Regular cardiac myocyte (primary cell): Measurements from ENCODE around the gene ITGB1BP1. TPM values are rescaled to one million over a fixed set of nuclear protein-coding genes. Genes with fewer than 3 reads are reported as not detected.

Source experiments
- total RNA-seq: library from RNA; depleted of rRNA; stranded (reverse); fragments of >200 nt; gene quantifications from 2 replicates; pipeline ENCODE4 v1.2.3, GENCODE V29; 2014

The ITGB1BP1 gene, protein sequence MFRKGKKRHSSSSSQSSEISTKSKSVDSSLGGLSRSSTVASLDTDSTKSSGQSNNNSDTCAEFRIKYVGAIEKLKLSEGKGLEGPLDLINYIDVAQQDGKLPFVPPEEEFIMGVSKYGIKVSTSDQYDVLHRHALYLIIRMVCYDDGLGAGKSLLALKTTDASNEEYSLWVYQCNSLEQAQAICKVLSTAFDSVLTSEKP
- 29.9 and 81.9 TPM in 2 replicates for total RNA-seq

DNA sequence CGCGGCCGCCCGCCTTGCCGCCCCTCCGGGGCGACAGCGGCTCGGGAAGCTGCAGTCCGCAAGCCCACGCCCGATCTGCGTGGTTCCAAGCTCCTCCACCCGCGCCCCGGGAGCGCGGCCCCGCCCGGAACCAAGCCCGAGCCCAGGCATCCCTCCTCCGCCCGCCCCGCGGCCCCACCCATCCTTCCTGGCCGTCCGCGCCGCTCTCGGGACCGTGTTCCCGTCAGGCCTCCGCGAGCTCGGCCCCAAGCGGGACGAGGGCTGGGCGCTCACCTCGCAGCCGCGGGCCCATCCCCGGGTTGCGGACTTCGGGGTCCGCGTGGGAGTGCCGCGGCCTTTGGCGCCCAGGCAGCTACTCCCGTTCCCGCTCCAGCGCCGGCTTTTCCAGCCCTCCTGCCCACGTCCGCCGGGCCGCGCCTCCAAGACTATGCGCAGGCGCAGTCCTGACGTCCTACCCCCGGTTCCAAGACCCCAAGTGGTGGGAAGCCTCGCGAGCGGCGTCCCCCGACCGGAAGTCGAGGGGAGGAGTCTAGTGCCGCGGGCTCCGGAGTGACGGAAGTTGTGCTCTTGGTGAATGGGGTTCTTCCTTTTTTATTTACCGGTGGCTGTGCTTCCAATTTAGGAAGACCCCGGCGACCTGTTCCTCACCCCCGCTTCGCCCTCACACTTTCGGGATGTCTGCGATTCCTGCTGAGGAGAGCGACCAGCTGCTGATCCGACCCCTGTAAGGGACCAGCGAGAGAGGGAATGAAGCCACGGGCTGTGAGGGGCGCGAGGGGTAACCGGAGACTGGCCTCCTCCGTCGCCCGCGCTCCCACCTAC is at the start of gene ITGB1BP1, which contains the start of gene CPSF3:
ITGB1BP1 (minus strand) TSS at position 429 of the 822 bp plus-strand sequence. CDS start 4,831 bp downstream, outside the sequence.
CPSF3 (plus strand) TSS at position 555 of the 822 bp plus-strand sequence; CDS start at position 675, 120 bp downstream.

Other genes starting within 250 kb of the ITGB1BP1 start
- gene ASAP2, start 216.7 kb downstream of the ITGB1BP1 start, total RNA-seq, result 44.5 and 59.2 TPM in 2 replicates
- gene CPSF3, start 126 bp upstream of the ITGB1BP1 start, total RNA-seq, result 54.4 and 65.8 TPM in 2 replicates
- gene IAH1, start 51.0 kb upstream of the ITGB1BP1 start, total RNA-seq, result 50.2 and 56.4 TPM in 2 replicates
- gene ADAM17, start 132.3 kb upstream of the ITGB1BP1 start, total RNA-seq, result 35.7 and 80.1 TPM in 2 replicates
- 206 and 224 TPM in 2 replicates for gene YWHAQ, start 207.5 kb upstream of the ITGB1BP1 start, total RNA-seq